HG03469 (cell line): ENCODE results near the gene CAV1.

Experiments used
- ATAC-seq: cut with Tn5 transposase; IDR thresholded peaks from one replicate; pipeline ENCODE4 v1.9.1; 2021; ENCODE audit warnings: mild to moderate bottlenecking, moderate library complexity, moderate number of reproducible peaks; ENCODE audit not compliant: unreplicated experiment

The CAV1 gene

GRCh38 chr7:116528008-116528789 is 3.4 kb downstream of the CAV1 start:
- no peak for ATAC-seq

- ATAC-seq, result no peak
These were observed 4.4 kb downstream of the CAV1 start for GRCh38 chr7:116529250-116529649.

GRCh38 chr7:116530107-116530820 is 5.4 kb downstream of the CAV1 start:
- ATAC-seq, result no peak

- no peak for ATAC-seq
These were observed 7.4 kb downstream of the CAV1 start for GRCh38 chr7:116532102-116532688.

- ATAC-seq, result no peak
These were observed 10.0 kb downstream of the CAV1 start for GRCh38 chr7:116534790-116535189.

- ATAC-seq, result no peak
These were observed 10.6 kb downstream of the CAV1 start for GRCh38 chr7:116535416-116535815.

GRCh38 chr7:116538138-116538537 is 13.3 kb downstream of the CAV1 start:
- ATAC-seq, result no peak

GRCh38 chr7:116539879-116540278 is 15.0 kb downstream of the CAV1 start:
- ATAC-seq, result no peak

- no peak for ATAC-seq
These were observed 15.9 kb downstream of the CAV1 start for GRCh38 chr7:116540743-116541142.

- no peak for ATAC-seq
These were observed 17.1 kb downstream of the CAV1 start for GRCh38 chr7:116541951-116542350.

- ATAC-seq, result no peak
These were observed 17.8 kb downstream of the CAV1 start for GRCh38 chr7:116542618-116543017.

- ATAC-seq, result no peak
These were observed 18.8 kb downstream of the CAV1 start for GRCh38 chr7:116543664-116544063.

GRCh38 chr7:116544487-116544886 is 19.7 kb downstream of the CAV1 start:
- no peak for ATAC-seq

GRCh38 chr7:116545411-116545993 is 20.7 kb downstream of the CAV1 start:
- no peak for ATAC-seq

GRCh38 chr7:116546054-116546453 is 21.2 kb downstream of the CAV1 start:
- ATAC-seq, result no peak

- no peak for ATAC-seq
These were observed 22.1 kb downstream of the CAV1 start for GRCh38 chr7:116546916-116547315.

GRCh38 chr7:116547347-116547746 is 22.5 kb downstream of the CAV1 start:
- ATAC-seq, result no peak

GRCh38 chr7:116548506-116548905 is 23.7 kb downstream of the CAV1 start:
- ATAC-seq, result peak; percentile 94

- no peak for ATAC-seq
These were observed 24.5 kb downstream of the CAV1 start for GRCh38 chr7:116549370-116549769.

GRCh38 chr7:116551692-116552091 is 26.9 kb downstream of the CAV1 start:
- no peak for ATAC-seq

- no peak for ATAC-seq
These were observed 27.8 kb downstream of the CAV1 start for GRCh38 chr7:116552602-116553001.
